ENCODE data around the gene SORD.

DNA sequence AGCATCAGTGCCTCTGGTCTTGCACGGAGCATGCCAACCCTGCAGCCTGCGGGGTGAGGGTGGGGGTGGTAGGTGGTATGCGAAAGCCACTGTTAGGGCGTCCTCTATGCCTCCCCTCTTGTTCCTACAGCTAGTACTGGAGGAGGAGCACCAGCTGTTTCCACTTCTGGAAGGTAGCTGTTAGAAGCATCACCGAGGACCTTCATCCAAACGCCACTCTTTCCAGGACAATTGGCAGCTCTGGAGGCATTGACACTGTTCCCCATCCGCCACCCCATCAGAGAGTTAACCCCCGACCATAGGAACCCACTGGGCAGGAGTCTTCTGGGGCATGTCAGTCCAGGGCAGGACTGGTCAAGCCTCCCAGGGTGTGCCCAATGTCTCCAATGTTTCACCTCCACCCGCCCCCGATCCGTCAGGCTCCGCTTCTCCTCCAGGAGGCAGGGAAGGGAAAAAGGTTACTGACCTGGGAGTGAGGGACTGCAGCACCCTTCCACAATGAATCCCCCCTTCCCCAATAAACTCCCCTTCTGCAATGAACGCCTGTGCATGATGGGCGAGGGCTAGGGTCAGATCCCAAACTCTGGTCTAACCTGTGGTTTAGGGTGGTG is 90.5 kb downstream of the SORD start:
- TF ChIP-seq, protein P1, sequence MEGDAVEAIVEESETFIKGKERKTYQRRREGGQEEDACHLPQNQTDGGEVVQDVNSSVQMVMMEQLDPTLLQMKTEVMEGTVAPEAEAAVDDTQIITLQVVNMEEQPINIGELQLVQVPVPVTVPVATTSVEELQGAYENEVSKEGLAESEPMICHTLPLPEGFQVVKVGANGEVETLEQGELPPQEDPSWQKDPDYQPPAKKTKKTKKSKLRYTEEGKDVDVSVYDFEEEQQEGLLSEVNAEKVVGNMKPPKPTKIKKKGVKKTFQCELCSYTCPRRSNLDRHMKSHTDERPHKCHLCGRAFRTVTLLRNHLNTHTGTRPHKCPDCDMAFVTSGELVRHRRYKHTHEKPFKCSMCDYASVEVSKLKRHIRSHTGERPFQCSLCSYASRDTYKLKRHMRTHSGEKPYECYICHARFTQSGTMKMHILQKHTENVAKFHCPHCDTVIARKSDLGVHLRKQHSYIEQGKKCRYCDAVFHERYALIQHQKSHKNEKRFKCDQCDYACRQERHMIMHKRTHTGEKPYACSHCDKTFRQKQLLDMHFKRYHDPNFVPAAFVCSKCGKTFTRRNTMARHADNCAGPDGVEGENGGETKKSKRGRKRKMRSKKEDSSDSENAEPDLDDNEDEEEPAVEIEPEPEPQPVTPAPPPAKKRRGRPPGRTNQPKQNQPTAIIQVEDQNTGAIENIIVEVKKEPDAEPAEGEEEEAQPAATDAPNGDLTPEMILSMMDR (IDR thresholded peaks at IDR 0.05): no peak
- no peak for TF ChIP-seq POLR2A (IDR thresholded peaks at IDR 0.05)
- TF ChIP-seq POLR2AphosphoS5 (IDR thresholded peaks at IDR 0.05): no peak
- no peak for TF ChIP-seq EP300 (IDR thresholded peaks at IDR 0.05)

Data from suprapubic skin (tissue), 4 donors.